Neural cell (in vitro differentiated cells): Measurements from ENCODE around the gene TSPAN3.

Source experiments
- EP300 ChIP-seq: fragments of 450-650 bp; conservative IDR thresholded peaks from 2 replicates; pipeline ENCODE4 v1.6.1; 2014; ENCODE audit warnings: antibody characterized with exemption, mild to moderate bottlenecking, moderate library complexity; ENCODE audit not compliant: poor library complexity, severe bottlenecking
- EZH2 ChIP-seq: fragments of 200-600, 300-800 bp; shearing (Covaris generic), sonication (generic); IDR thresholded peaks from 2 replicates; pipeline ENCODE4 v1.6.1; 2014; ENCODE audit warnings: antibody characterized with exemption, low read length, borderline replicate concordance, mild to moderate bottlenecking; ENCODE audit not compliant: insufficient read depth, poor library complexity, severe bottlenecking
- MXI1 ChIP-seq: fragments of 450-650 bp; conservative IDR thresholded peaks from 2 replicates; pipeline ENCODE4 v1.6.1; 2014; ENCODE audit warnings: antibody characterized with exemption, mild to moderate bottlenecking; ENCODE audit not compliant: poor library complexity, severe bottlenecking
- POLR2AphosphoS5 ChIP-seq: IDR thresholded peaks from 2 replicates; pipeline ENCODE4 v1.6.1; 2012
- TF ChIP-seq, protein P1 (sequence below): fragments of 450-650 bp; IDR thresholded peaks from 2 replicates; pipeline ENCODE4 v1.5.1; 2014; ENCODE audit warnings: antibody characterized with exemption, mild to moderate bottlenecking, moderate library complexity; ENCODE audit not compliant: poor library complexity, severe bottlenecking

DNA sequence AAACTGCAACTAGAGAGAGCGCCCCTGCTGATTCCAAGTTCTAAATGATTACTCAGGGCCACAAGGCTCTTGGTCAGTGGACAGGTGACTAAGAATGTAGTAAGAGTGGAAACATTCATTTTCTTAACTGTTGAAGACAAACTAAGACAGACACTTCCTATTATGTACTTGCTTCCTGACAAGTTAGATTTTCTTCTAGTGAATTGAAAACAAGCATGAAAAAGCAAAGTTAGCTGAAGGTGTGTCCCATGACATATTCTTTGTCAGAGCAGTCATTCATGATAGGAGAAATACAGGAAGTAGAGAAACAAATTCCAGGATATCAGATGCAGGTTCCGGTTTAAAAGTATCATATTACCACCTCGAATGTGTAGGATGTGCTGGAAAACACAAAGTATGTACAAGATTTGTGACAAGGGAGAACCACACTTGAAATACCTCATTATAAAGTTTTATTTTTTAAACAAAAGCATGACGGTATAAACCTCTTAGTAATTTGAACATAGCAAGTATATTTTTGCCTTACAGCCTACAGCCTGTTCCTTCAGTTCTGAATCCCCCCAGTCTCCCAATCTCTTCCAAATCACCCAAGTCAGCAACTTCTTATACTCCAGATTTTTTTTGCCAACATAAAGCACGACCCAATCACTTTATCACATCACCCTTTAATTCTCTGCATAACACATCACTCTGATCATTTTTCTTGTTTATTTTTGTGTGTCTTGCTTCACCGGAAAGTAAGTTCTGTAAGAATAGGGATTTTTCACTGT lies 6.2 kb downstream of the TSPAN3 start:
- TF ChIP-seq, protein P1, sequence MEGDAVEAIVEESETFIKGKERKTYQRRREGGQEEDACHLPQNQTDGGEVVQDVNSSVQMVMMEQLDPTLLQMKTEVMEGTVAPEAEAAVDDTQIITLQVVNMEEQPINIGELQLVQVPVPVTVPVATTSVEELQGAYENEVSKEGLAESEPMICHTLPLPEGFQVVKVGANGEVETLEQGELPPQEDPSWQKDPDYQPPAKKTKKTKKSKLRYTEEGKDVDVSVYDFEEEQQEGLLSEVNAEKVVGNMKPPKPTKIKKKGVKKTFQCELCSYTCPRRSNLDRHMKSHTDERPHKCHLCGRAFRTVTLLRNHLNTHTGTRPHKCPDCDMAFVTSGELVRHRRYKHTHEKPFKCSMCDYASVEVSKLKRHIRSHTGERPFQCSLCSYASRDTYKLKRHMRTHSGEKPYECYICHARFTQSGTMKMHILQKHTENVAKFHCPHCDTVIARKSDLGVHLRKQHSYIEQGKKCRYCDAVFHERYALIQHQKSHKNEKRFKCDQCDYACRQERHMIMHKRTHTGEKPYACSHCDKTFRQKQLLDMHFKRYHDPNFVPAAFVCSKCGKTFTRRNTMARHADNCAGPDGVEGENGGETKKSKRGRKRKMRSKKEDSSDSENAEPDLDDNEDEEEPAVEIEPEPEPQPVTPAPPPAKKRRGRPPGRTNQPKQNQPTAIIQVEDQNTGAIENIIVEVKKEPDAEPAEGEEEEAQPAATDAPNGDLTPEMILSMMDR = no peak
- TF ChIP-seq POLR2AphosphoS5 = no peak
- no peak for TF ChIP-seq EP300
- TF ChIP-seq EZH2 = no peak
- no peak for TF ChIP-seq MXI1
